GM12878 (cell line): ENCODE measurements around the gene TRIM22.

ENCODE experiments used
- CTCF ChIP-seq, 3 experiments: IDR thresholded peaks in 2 of 3; conservative IDR thresholded peaks in 1 of 3; 2 replicates each; pipeline ENCODE4 v1.5.1; 2011; ENCODE audit warnings: low read depth in 3 of 3, low read length in 3 of 3, mild to moderate bottlenecking in 3 of 3, control low read depth in 2 of 3, moderate library complexity in 2 of 3, inconsistent platforms in 1 of 3, mixed read lengths in 1 of 3; ENCODE audit not compliant: control insufficient read depth in 2 of 3, insufficient read depth in 1 of 3; ENCODE audit errors: extremely low read depth in 1 of 3
- FOXM1 ChIP-seq: IDR thresholded peaks from 2 replicates; pipeline ENCODE4 v1.6.1; 2012; ENCODE audit warnings: low read depth, mild to moderate bottlenecking, inconsistent platforms, low read length, moderate library complexity
- IRF5 ChIP-seq: fragments of 450-650 bp; IDR thresholded peaks from 2 replicates; pipeline ENCODE4 v1.6.1; 2017; ENCODE audit warnings: borderline replicate concordance
- JUND ChIP-seq: IDR thresholded peaks from 2 replicates; pipeline ENCODE4 v1.6.1; 2012; ENCODE audit warnings: low read depth, mild to moderate bottlenecking, low read length, improper control_type of control experiment, moderate library complexity
- MYC ChIP-seq: IDR thresholded peaks from 2 replicates; pipeline ENCODE4 v1.6.1; 2011; ENCODE audit warnings: mild to moderate bottlenecking, low read length, moderate library complexity, inconsistent platforms; ENCODE audit not compliant: insufficient read depth, insufficient replicate concordance, insufficient read length, severe bottlenecking
- NKRF ChIP-seq: fragments of 450-650 bp; conservative IDR thresholded peaks from 2 replicates; pipeline ENCODE4 v1.6.1; 2017; ENCODE audit warnings: mild to moderate bottlenecking, moderate library complexity
- PKNOX1 ChIP-seq: fragments of 450-650 bp; IDR thresholded peaks from 2 replicates; pipeline ENCODE4 v1.6.1; 2016; ENCODE audit warnings: mild to moderate bottlenecking
- POLR2A ChIP-seq: IDR thresholded peaks from 2 replicates; pipeline ENCODE4 v1.6.1; 2011; ENCODE audit warnings: low read depth, mild to moderate bottlenecking, low read length
- POLR2AphosphoS5 ChIP-seq: IDR thresholded peaks from 2 replicates; pipeline ENCODE4 v1.6.1; 2011; ENCODE audit warnings: mild to moderate bottlenecking, low read length, inconsistent platforms
- RELA ChIP-seq: fragments of 450-650 bp; IDR thresholded peaks from 2 replicates; pipeline ENCODE4 v1.8.0; 2014; ENCODE audit warnings: borderline replicate concordance; ENCODE audit not compliant: partially characterized antibody
- SKIL ChIP-seq: fragments of 450-650 bp; IDR thresholded peaks from 2 replicates; pipeline ENCODE4 v1.6.1; 2017; ENCODE audit warnings: mild to moderate bottlenecking, low read depth, inconsistent platforms; ENCODE audit not compliant: poor library complexity, severe bottlenecking
- TCF3 ChIP-seq: IDR thresholded peaks from 2 replicates; pipeline ENCODE4 v1.6.1; 2012; ENCODE audit warnings: low read depth, mild to moderate bottlenecking, low read length, borderline replicate concordance; ENCODE audit not compliant: insufficient read depth
- ZNF24 ChIP-seq: fragments of 450-650 bp; IDR thresholded peaks from 2 replicates; pipeline ENCODE4 v1.6.1; 2017; ENCODE audit warnings: antibody characterized with exemption, mild to moderate bottlenecking

GRCh38 chr11:5694642-5695041 lies 5.1 kb downstream of the TRIM22 start:
- TF ChIP-seq ZNF24 (no peak), POLR2A (no peak), RELA (no peak), JUND (no peak), TCF3 (no peak), NKRF (no peak), SKIL (no peak), FOXM1 (no peak), CTCF (IDR thresholded peaks at IDR 0.05 in 2 of 3, conservative IDR thresholded peaks at IDR 0.05 in 1 of 3; ENCODE audit: control insufficient read depth in 2 of 3, extremely low read depth in 1 of 3, insufficient read depth in 1 of 3, low read depth in 3 of 3, low read length in 3 of 3) (no peak), MYC (no peak), POLR2AphosphoS5 (no peak), IRF5 (no peak), PKNOX1 (no peak)
